T47D (cell line): ENCODE data around the gene BCLAF1.

Experiments
- DNase-seq, 2 experiments: peaks; one replicate each; pipeline versions ENCODE4 v3.0.0 to v3.0.0-alpha.2; 2011 to 2012; ENCODE audit warnings: low read depth in 1 of 2, low spot score in 1 of 2
- JUND ChIP-seq: IDR thresholded peaks from 2 replicates; pipeline ENCODE4 v1.6.1; 2012; ENCODE audit warnings: low read depth
- in situ Hi-C: cut with HindIII; loops from 2 replicates; pipeline ENCODE4 v1.10.0; 2016; ENCODE audit warnings: low sequenced_read_pairs, low pct_unique_long_range_greater_than_20kb

The BCLAF1 gene

GRCh38 chr6:136252441-136252840 is 37.2 kb downstream of the BCLAF1 start:
- in situ Hi-C loops: no loop called here
- DNase-seq: no peak
- no peak for TF ChIP-seq JUND

- no peak for TF ChIP-seq JUND
- in situ Hi-C loops: no loop called here
- DNase-seq: no peak
Measured at GRCh38 chr6:136251394-136251793, 38.3 kb downstream of the BCLAF1 start.

GRCh38 chr6:136250686-136251008 is 39.0 kb downstream of the BCLAF1 start:
- in situ Hi-C loops: no loop called here
- TF ChIP-seq JUND: no peak
- DNase-seq: no peak

GRCh38 chr6:136249811-136250685 is 39.6 kb downstream of the BCLAF1 start, which contains the start of gene MTFR2:
MTFR2 (minus strand) TSS chr6:136250311; CDS start chr6:136249099, 1,212 bp downstream.
- in situ Hi-C loops: no loop called here
- DNase-seq: peak; percentile 76 to 99
- no peak for TF ChIP-seq JUND

GRCh38 chr6:136249336-136249735 is 40.3 kb downstream of the BCLAF1 start:
- TF ChIP-seq JUND: no peak
- no peak for DNase-seq
- in situ Hi-C loops: no loop called here

- TF ChIP-seq JUND: no peak
- no peak for DNase-seq
- in situ Hi-C loops: no loop called here
Measured at GRCh38 chr6:136244061-136244616, 45.5 kb downstream of the BCLAF1 start.

- no peak for TF ChIP-seq JUND
- no peak for DNase-seq
- in situ Hi-C loops: no loop called here
Measured at GRCh38 chr6:136236466-136237293, 53.0 kb downstream of the BCLAF1 start.

GRCh38 chr6:136235233-136235564 is 54.4 kb downstream of the BCLAF1 start:
- TF ChIP-seq JUND: no peak
- in situ Hi-C loops: no loop called here
- DNase-seq: no peak

GRCh38 chr6:136232701-136233100 is 56.9 kb downstream of the BCLAF1 start:
- no peak for DNase-seq
- in situ Hi-C loops: no loop called here
- TF ChIP-seq JUND: no peak

- in situ Hi-C loops: no loop called here
- no peak for TF ChIP-seq JUND
- DNase-seq: no peak
Measured at GRCh38 chr6:136230219-136230853, 59.3 kb downstream of the BCLAF1 start.

GRCh38 chr6:136228814-136229213 is 60.8 kb downstream of the BCLAF1 start:
- in situ Hi-C loops: no loop called here
- TF ChIP-seq JUND: no peak
- no peak for DNase-seq

GRCh38 chr6:136226674-136227377 is 62.8 kb downstream of the BCLAF1 start:
- DNase-seq: no peak
- in situ Hi-C loops: no loop called here
- TF ChIP-seq JUND: no peak
